ENCODE data around the gene CFI. TPM values are rescaled to one million over a fixed set of nuclear protein-coding genes. Genes with fewer than 3 reads are reported as not detected.

The CFI gene
- polyA plus RNA-seq, 1 experiment = 0.53 TPM

DNA sequence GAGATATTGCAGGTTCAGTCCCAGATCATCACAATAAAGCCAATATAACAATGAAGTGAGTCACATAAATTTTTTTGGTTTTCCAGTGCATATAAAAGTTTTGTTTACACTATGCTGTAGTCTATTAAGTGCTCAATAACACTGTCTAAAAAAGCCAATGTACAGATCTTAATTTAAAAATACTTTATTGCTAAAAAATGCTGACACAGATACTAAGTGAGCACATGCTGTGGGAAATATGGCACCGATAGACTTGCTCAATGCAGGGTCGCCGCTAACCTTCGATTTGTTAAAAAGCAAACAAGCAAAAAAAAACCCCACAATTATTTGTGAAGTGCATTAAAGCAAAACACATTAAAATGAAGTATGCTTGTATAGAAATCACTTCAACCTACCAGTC is 82.2 kb downstream of the CFI start:
- H3K27ac ChIP-seq (ENCODE audit: low read depth, low read length) = no peak overlapping the region
- H3K4me3 ChIP-seq (ENCODE audit: low read depth, low read length) = no peak overlapping the region
- TF ChIP-seq, protein P1, sequence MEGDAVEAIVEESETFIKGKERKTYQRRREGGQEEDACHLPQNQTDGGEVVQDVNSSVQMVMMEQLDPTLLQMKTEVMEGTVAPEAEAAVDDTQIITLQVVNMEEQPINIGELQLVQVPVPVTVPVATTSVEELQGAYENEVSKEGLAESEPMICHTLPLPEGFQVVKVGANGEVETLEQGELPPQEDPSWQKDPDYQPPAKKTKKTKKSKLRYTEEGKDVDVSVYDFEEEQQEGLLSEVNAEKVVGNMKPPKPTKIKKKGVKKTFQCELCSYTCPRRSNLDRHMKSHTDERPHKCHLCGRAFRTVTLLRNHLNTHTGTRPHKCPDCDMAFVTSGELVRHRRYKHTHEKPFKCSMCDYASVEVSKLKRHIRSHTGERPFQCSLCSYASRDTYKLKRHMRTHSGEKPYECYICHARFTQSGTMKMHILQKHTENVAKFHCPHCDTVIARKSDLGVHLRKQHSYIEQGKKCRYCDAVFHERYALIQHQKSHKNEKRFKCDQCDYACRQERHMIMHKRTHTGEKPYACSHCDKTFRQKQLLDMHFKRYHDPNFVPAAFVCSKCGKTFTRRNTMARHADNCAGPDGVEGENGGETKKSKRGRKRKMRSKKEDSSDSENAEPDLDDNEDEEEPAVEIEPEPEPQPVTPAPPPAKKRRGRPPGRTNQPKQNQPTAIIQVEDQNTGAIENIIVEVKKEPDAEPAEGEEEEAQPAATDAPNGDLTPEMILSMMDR (IDR thresholded peaks at IDR 0.05; ENCODE audit: low read depth, low read length) = no peak
- H3K27me3 ChIP-seq (ENCODE audit: control insufficient read depth, insufficient read depth, low read length) = no peaks in the 10 kb centered on the region
- CTCF ChIA-PET = no interaction called here
- POLR2A ChIA-PET = no interaction called here
- no peaks in the 10 kb centered on the region for H3K9me3 ChIP-seq (ENCODE audit: control insufficient read depth, insufficient read depth, low read length)
- no peak for DNase-seq (ENCODE audit: low read depth, low spot score)

DNA sequence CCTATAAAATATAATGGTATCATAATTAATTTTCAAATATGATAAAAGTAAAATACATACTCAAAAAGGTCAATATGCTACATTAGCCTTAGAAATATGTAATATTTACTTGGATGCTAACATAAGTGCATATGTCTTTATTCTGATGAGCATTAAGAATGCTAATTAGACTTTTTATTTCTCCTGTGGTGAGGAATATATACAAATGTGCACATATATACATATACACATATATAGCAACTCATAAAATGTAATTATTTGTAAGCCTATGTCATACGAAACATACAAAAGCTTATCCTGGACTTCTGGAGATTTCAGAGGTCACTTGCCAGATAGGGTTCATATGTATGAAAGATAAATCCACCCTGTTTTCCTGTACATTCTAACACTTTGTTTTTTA is 83.0 kb downstream of the CFI start:
- H3K27ac ChIP-seq (ENCODE audit: low read depth, low read length) = no peak overlapping the region
- DNase-seq (ENCODE audit: low read depth, low spot score) = no peak
- H3K4me3 ChIP-seq (ENCODE audit: low read depth, low read length) = no peak overlapping the region
- POLR2A ChIA-PET = no interaction called here
- no peaks in the 10 kb centered on the region for H3K27me3 ChIP-seq (ENCODE audit: control insufficient read depth, insufficient read depth, low read length)
- H3K9me3 ChIP-seq (ENCODE audit: control insufficient read depth, insufficient read depth, low read length) = no peaks in the 10 kb centered on the region
- CTCF ChIA-PET = no interaction called here
- TF ChIP-seq, protein P1 (IDR thresholded peaks at IDR 0.05; ENCODE audit: low read depth, low read length) = no peak

DNA sequence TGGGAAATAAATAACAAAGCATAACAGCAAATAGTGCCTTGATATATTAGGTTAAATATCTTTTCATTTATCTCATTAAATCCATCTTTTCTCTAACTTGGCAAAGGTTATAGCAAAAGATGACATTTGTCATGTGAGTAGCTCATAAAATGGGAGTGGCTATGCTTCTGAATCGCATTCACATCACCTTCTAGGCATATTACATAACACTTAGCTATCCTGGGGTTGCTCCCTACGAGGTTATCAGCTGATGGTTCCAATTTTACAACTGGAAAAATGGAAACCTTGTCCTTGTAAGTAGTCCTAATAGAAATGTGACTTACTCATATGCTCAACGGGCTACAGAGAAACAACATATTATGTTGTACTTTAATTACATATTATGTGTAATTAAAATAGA is 88.3 kb downstream of the CFI start:
- TF ChIP-seq, protein P1 (IDR thresholded peaks at IDR 0.05; ENCODE audit: low read depth, low read length) = no peak
- Histone ChIP-seq H3K9me3 (ENCODE audit: control insufficient read depth, insufficient read depth, low read length) (no peaks in the 10 kb centered on the region), H3K4me3 (ENCODE audit: low read depth, low read length) (no peak overlapping the region), H3K27me3 (ENCODE audit: control insufficient read depth, insufficient read depth, low read length) (no peaks in the 10 kb centered on the region), H3K27ac (ENCODE audit: low read depth, low read length) (no peak overlapping the region)
- ChIA-PET POLR2A (no interaction called here), CTCF (no interaction called here)
- no peak for DNase-seq (ENCODE audit: low read depth, low spot score)

DNA sequence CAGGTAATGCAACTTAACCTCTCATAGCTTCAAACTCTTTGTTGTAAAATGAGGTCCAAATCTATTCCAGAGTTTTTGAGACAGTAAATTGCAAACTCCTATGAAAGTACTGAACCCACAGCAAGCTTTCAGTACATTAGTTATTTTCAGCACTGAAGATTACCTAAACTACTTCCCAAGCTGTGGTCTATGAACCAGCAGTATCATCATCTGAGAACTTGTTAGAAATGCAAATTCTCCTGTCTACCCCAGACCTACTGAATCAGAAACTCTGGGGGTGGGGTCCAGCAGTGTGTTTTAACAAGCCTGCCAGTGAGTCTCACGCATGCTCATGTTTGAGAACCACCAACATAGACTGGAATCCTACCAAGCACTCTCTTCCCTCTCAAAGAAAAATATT is 92.8 kb downstream of the CFI start:
- CTCF ChIA-PET = no interaction called here
- Histone ChIP-seq H3K27ac (ENCODE audit: low read depth, low read length) (no peak overlapping the region), H3K27me3 (ENCODE audit: control insufficient read depth, insufficient read depth, low read length) (no peaks in the 10 kb centered on the region), H3K4me3 (ENCODE audit: low read depth, low read length) (no peak overlapping the region), H3K9me3 (ENCODE audit: control insufficient read depth, insufficient read depth, low read length) (no peaks in the 10 kb centered on the region)
- POLR2A ChIA-PET = no interaction called here
- DNase-seq (ENCODE audit: low read depth, low spot score) = no peak
- TF ChIP-seq, protein P1 (IDR thresholded peaks at IDR 0.05; ENCODE audit: low read depth, low read length) = no peak

DNA sequence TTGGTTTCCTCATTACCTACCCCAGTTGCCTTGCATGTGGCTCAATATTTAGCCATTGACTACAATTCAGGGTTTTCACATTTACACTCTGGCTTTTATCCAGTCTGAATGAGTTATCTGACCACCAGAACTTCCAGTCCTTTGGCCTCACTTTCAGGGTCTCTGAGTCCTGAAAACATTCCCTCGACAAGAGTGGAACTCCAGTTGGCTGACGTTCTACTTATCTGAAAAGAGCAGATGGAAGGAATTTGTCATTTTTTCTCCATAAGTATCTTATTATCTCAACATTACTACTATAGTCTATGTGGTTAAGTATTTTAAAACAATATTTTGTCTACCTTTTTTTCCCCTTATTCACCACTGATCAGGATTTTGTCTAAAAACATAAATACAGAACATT is 93.4 kb downstream of the CFI start:
- no peaks in the 10 kb centered on the region for H3K9me3 ChIP-seq (ENCODE audit: control insufficient read depth, insufficient read depth, low read length)
- H3K4me3 ChIP-seq (ENCODE audit: low read depth, low read length) = no peak overlapping the region
- DNase-seq (ENCODE audit: low read depth, low spot score) = no peak
- TF ChIP-seq, protein P1 (IDR thresholded peaks at IDR 0.05; ENCODE audit: low read depth, low read length) = no peak
- no peak overlapping the region for H3K27ac ChIP-seq (ENCODE audit: low read depth, low read length)
- H3K27me3 ChIP-seq (ENCODE audit: control insufficient read depth, insufficient read depth, low read length) = no peaks in the 10 kb centered on the region
- ChIA-PET POLR2A (no interaction called here), CTCF (no interaction called here)
